Measurements from ENCODE around the gene CABLES2.

- TF ChIP-seq CTCF (IDR thresholded peaks at IDR 0.05; ENCODE audit: low read depth, low read length) (no peak), EZH2phosphoT487 (IDR thresholded peaks at IDR 0.05; ENCODE audit: low read depth) (no peak)
Measured at GRCh38 chr20:62448788-62449187, 41.7 kb upstream of the CABLES2 start.
